H9 (cell line): ENCODE measurements around the gene EXOSC10. TPM values are rescaled to one million over a fixed set of nuclear protein-coding genes. Genes with fewer than 3 reads are reported as not detected.

Experiments
- DNase-seq: peaks from one replicate; pipeline ENCODE4 v3.0.0-alpha.2; 2017
- H2AFZ ChIP-seq: one replicate; pipeline ENCODE4 v1.6.1; 2013; ENCODE audit warnings: mild to moderate bottlenecking, low read length, control low read depth, moderate library complexity
- H2AK5ac ChIP-seq: 2 replicates; pipeline ENCODE4 v1.6.1; 2013; ENCODE audit warnings: low read length, control low read depth, mixed read lengths; ENCODE audit not compliant: insufficient read length
- H2BK120ac ChIP-seq: one replicate; pipeline ENCODE4 v1.6.1; 2013; ENCODE audit warnings: low read depth, mild to moderate bottlenecking, low read length, control low read depth, inconsistent platforms; ENCODE audit not compliant: poor library complexity, severe bottlenecking
- H2BK12ac ChIP-seq: 2 replicates; pipeline ENCODE4 v1.6.1; 2013; ENCODE audit warnings: low read length, control low read depth, mixed read lengths, low read depth; ENCODE audit not compliant: insufficient read length
- H2BK15ac ChIP-seq: 2 replicates; pipeline ENCODE4 v1.6.1; 2013; ENCODE audit warnings: low read depth, low read length, control low read depth
- H2BK20ac ChIP-seq: one replicate; pipeline ENCODE4 v1.6.1; 2013; ENCODE audit warnings: low read depth, mild to moderate bottlenecking, low read length, control low read depth, inconsistent platforms; ENCODE audit not compliant: poor library complexity, severe bottlenecking
- H2BK5ac ChIP-seq: 2 replicates; pipeline ENCODE4 v1.6.1; 2013; ENCODE audit warnings: low read length, control low read depth, mixed read lengths; ENCODE audit not compliant: insufficient read length
- H3K14ac ChIP-seq: 2 replicates; pipeline ENCODE4 v1.6.1; 2013; ENCODE audit warnings: low read length, control low read depth; ENCODE audit not compliant: insufficient read depth
- H3K18ac ChIP-seq: 2 replicates; pipeline ENCODE4 v1.6.1; 2013; ENCODE audit warnings: low read depth, mild to moderate bottlenecking, mixed read lengths, low read length, control low read depth; ENCODE audit not compliant: insufficient read length
- H3K23ac ChIP-seq: 2 replicates; pipeline ENCODE4 v1.6.1; 2013; ENCODE audit warnings: low read length, control low read depth, mixed read lengths, low read depth; ENCODE audit not compliant: insufficient read length
- H3K23me2 ChIP-seq: 2 replicates; pipeline ENCODE4 v1.6.1; 2013; ENCODE audit warnings: low read depth, mild to moderate bottlenecking, mixed read lengths, low read length, control low read depth; ENCODE audit not compliant: insufficient read length, poor library complexity, severe bottlenecking
- H3K27ac ChIP-seq: 2 replicates; pipeline ENCODE4 v1.5.1; 2013; ENCODE audit warnings: low read length, control low read depth, mixed read lengths, low read depth; ENCODE audit not compliant: insufficient read length
- H3K27me3 ChIP-seq: 2 replicates; pipeline ENCODE4 v1.6.1; 2013; ENCODE audit warnings: low read length, control low read depth, inconsistent platforms; ENCODE audit not compliant: insufficient read depth
- H3K4ac ChIP-seq: 2 replicates; pipeline ENCODE4 v1.6.1; 2013; ENCODE audit warnings: low read depth, mild to moderate bottlenecking, control low read depth, inconsistent platforms, low read length, moderate library complexity
- H3K4me1 ChIP-seq: 2 replicates; pipeline ENCODE4 v1.6.1; 2013; ENCODE audit warnings: low read length, control low read depth, inconsistent platforms; ENCODE audit not compliant: insufficient read depth
- H3K4me2 ChIP-seq: 2 replicates; pipeline ENCODE4 v1.6.1; 2013; ENCODE audit warnings: low read length, control low read depth, mixed read lengths; ENCODE audit not compliant: insufficient read length, insufficient read depth
- H3K56ac ChIP-seq: 2 replicates; pipeline ENCODE4 v1.6.1; 2013; ENCODE audit warnings: low read depth, mild to moderate bottlenecking, mixed read lengths, low read length, control low read depth; ENCODE audit not compliant: insufficient read length
- H3K79me1 ChIP-seq: 2 replicates; pipeline ENCODE4 v1.6.1; 2013; ENCODE audit warnings: low read depth, mild to moderate bottlenecking, moderate library complexity, low read length, control low read depth, inconsistent platforms; ENCODE audit not compliant: insufficient read depth, poor library complexity, severe bottlenecking
- H3K79me2 ChIP-seq: 2 replicates; pipeline ENCODE4 v1.6.1; 2013; ENCODE audit warnings: low read length, control low read depth, inconsistent platforms; ENCODE audit not compliant: insufficient read depth
- H3K9ac ChIP-seq: 2 replicates; pipeline ENCODE4 v1.6.1; 2013; ENCODE audit warnings: low read length, control low read depth, mixed read lengths; ENCODE audit not compliant: insufficient read length; ENCODE audit errors: extremely low read depth
- H3K9me3 ChIP-seq: one replicate; pipeline ENCODE4 v1.6.1; 2013; ENCODE audit warnings: low read depth, low read length, inconsistent platforms; ENCODE audit not compliant: control insufficient read depth
- H3T11ph ChIP-seq: one replicate; pipeline ENCODE4 v1.6.1; 2013; ENCODE audit warnings: mild to moderate bottlenecking, low read length, control low read depth, inconsistent platforms
- H4K20me1 ChIP-seq: one replicate; pipeline ENCODE4 v1.6.1; 2013; ENCODE audit not compliant: control insufficient read depth, insufficient read length, insufficient read depth
- H4K5ac ChIP-seq: 2 replicates; pipeline ENCODE4 v1.6.1; 2013; ENCODE audit warnings: low read depth, mild to moderate bottlenecking, mixed read lengths, low read length, control low read depth; ENCODE audit not compliant: insufficient read length
- H4K8ac ChIP-seq: replicated peaks from 2 replicates; pipeline ENCODE4 v1.6.1; 2013; ENCODE audit warnings: low read length, control low read depth, mixed read lengths, low read depth; ENCODE audit not compliant: insufficient read length
- H4K91ac ChIP-seq: 2 replicates; pipeline ENCODE4 v1.6.1; 2013; ENCODE audit warnings: low read depth, mild to moderate bottlenecking, moderate library complexity, mixed read lengths, low read length, control low read depth; ENCODE audit not compliant: insufficient read length
- H3K27ac Mint-ChIP-seq, 3 experiments: 2 replicates in 2 of 3; 3 replicates in 1 of 3; pipeline ENCODE4 v1.8.0; 2020 to 2021; ENCODE audit warnings: mixed read lengths in 3 of 3, mild to moderate bottlenecking in 1 of 3, moderate library complexity in 1 of 3
- H3K27me3 Mint-ChIP-seq: 2 replicates; pipeline ENCODE4 v1.8.0; 2021; ENCODE audit warnings: low read depth, mild to moderate bottlenecking, moderate library complexity, mixed read lengths
- H3K36me3 Mint-ChIP-seq, 3 experiments: 2 replicates in 2 of 3; 3 replicates in 1 of 3; pipeline ENCODE4 v1.8.0; 2020 to 2021; ENCODE audit warnings: low read depth in 3 of 3, mixed read lengths in 3 of 3; ENCODE audit not compliant: insufficient read depth in 1 of 3
- H3K4me1 Mint-ChIP-seq, 2 experiments: 2 replicates each; pipeline ENCODE4 v1.8.0; 2020; ENCODE audit warnings: mixed read lengths in 2 of 2
- H3K4me3 Mint-ChIP-seq, 2 experiments: 2 replicates in 1 of 2; 3 replicates in 1 of 2; pipeline ENCODE4 v1.8.0; 2020 to 2021; ENCODE audit warnings: mild to moderate bottlenecking in 2 of 2, mixed read lengths in 2 of 2, moderate library complexity in 1 of 2
- H3K9me3 Mint-ChIP-seq, 2 experiments: 2 replicates in 1 of 2; 3 replicates in 1 of 2; pipeline ENCODE4 v1.8.0; 2020; ENCODE audit warnings: mild to moderate bottlenecking in 2 of 2, mixed read lengths in 2 of 2, moderate library complexity in 1 of 2
- CTCF ChIP-seq: fragments of 200-600 bp; sonication (generic); conservative IDR thresholded peaks from 3 replicates; pipeline ENCODE4 v1.8.0; 2021; ENCODE audit warnings: antibody characterized with exemption, mild to moderate bottlenecking
- WGBS: extraction: QIAGEN DNeasy Blood & Tissue Kit; methylation state at CpG from one replicate; pipeline ENCODE4 v1.1.7; 2013; ENCODE audit warnings: missing lambda C conversion rate, low lambda C conversion rate, mixed read lengths; ENCODE audit not compliant: insufficient read length; ENCODE audit errors: extremely low coverage; 5-methylcytosine and 5-hydroxymethylcytosine counted together
- total RNA-seq: library from RNA; stranded (reverse); gene quantifications from 2 replicates; pipeline ENCODE4 v1.2.1, GENCODE V29; 2021

EXOSC10 gene
- total RNA-seq, 1 experiment from 2014 or later, result 83.4 TPM

GRCh38 chr1:11116318-11116717 lies 16.6 kb upstream of the EXOSC10 start:
- H2BK12ac ChIP-seq, result no peak overlapping the region
- H3K27me3 ChIP-seq, result no peaks in the 10 kb centered on the region
- Mint-ChIP-seq H3K4me3 (no peak overlapping the region), H3K4me1 (no peaks in the 10 kb centered on the region), H3K36me3 (peaks cover 14 to 85% (median 52%) of the 10 kb centered on the region in 3 experiments; a peak in 6 of 7 replicates), H3K27me3 (no peaks in the 10 kb centered on the region), H3K27ac (no peak overlapping the region), H3K9me3 (no peaks in the 10 kb centered on the region)
- H3K79me1 ChIP-seq, result no peaks in the 10 kb centered on the region
- H4K91ac ChIP-seq, result no peak overlapping the region
- H3K23ac ChIP-seq, result no peak overlapping the region
- no peak for TF ChIP-seq CTCF
- H3K4me1 ChIP-seq, result no peaks in the 10 kb centered on the region
- no peaks in the 10 kb centered on the region for H3K79me2 ChIP-seq
- H3K4ac ChIP-seq, result no peak overlapping the region
- H3K9me3 ChIP-seq, result no peaks in the 10 kb centered on the region
- no peaks in the 10 kb centered on the region for H3K23me2 ChIP-seq
- no peak overlapping the region for H3K4me2 ChIP-seq
- no peak for DNase-seq
- no peak overlapping the region for H3T11ph ChIP-seq
- no peak overlapping the region for H3K27ac ChIP-seq
- WGBS, result no CpG with 5 or more reads among the region's 2 CpGs
- H2BK5ac ChIP-seq, result no peak overlapping the region
- no peak overlapping the region for H4K5ac ChIP-seq
- H2BK120ac ChIP-seq, result no peak overlapping the region
- H3K9ac ChIP-seq, result no peak overlapping the region
- no peak overlapping the region for H4K8ac ChIP-seq
- no peak overlapping the region for H3K14ac ChIP-seq
- no peak overlapping the region for H2AK5ac ChIP-seq
- H3K18ac ChIP-seq, result no peak overlapping the region
- no peak overlapping the region for H2BK20ac ChIP-seq
- no peak overlapping the region for H2AFZ ChIP-seq
- no peak overlapping the region for H3K56ac ChIP-seq
- no peak overlapping the region for H2BK15ac ChIP-seq
- H4K20me1 ChIP-seq, result peaks cover 2% of the 10 kb centered on the region
